GM19025 (cell line): ENCODE measurements around the gene ESPN.

Source experiments
- ATAC-seq: cut with Tn5 transposase; IDR thresholded peaks from one replicate; pipeline ENCODE4 v1.9.1; 2021; ENCODE audit warnings: mild to moderate bottlenecking, low read depth, moderate library complexity; ENCODE audit not compliant: unreplicated experiment

Gene ESPN

DNA sequence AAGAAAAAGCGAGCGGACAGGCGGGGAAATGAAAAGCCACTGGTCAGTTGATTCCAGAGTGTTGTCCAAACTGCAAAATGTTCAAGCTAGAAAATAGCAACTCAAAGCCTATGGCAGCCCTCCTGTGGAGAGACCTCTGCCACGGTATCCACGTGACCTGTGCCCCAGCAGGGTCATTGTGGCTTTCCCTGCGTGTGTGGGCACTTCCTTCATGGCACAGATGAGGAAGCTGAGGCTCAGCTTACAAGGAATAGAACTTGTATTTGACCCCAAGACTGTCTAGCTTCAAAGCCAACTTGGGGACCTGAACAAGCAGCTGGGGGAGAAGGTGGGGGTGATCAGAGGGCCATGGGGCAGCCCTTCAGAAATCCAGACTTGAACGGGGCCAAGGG is 82.5 kb downstream of the ESPN start:
- ATAC-seq = no peak

DNA sequence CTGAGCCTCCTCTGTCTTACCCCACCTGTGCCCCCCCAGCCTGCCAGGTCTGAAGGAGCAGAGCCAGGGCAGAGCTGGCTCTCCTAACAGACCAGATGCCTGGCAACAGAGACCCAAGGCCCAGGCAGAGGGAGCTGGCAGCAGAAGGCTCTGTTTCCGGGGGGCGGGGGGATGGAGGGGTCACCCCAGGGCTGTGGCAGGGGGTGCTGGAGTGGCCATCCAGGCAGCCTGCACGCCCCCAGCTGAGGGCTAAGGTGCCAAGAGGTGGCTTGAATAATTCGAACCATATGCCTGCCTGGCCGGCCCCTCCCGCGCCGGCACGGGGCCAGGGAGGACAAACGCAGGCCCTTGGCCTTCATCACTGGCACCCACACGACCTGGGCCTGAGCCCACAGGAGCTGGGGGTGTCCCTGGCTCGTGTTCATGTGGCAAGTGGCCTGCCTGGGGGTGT is 82.9 kb downstream of the ESPN start:
- ATAC-seq = no peak

DNA sequence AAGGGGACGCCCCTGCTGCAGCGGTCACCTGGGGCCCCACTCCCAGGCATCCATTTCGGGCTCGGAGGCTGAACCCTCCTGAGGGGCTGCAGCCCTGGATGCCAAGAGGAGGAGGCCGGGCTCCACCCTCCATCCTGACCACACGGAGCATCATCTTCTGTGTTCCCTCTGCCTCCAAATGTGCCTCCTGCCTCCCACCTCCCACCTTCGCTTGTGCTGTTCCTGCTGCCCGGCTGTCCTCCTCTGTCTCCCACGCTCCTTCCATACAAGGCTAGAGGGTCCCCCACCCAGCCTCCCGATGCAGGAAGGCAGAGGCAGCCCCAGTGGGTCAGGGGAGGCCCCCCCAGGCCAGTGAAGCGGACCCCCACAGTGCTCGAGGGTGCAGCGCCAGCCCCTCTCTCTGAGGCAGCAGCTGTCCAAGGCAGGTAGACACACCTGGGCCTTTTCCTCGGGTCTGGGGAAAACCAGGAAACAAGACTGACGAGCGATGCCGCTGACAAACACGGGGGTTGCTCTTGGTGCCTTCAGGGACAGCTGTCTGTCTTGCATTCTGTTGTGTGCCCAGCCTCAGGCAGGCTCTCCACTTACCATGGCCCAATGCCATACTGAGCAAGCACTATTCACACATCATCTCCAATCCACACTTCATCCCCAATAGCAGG is 83.7 kb downstream of the ESPN start:
- no peak for ATAC-seq

DNA sequence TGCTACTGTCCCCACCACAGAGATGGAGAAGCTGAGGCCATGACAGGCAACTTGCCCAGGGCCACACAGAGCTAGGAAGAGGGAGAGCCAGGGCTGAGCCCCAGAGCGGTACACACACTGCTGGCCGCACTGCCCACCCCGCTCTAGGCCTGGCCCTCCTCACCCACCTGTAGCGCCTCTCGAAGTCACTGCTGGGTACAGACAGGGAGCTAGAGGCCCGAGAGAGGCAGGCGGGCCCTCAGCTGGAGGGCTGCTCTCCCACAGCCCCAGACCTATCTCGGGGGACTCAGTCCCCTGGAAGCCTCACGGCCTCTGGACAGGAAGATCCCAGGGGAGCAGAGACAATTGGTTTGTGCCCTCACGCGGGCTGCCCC is 84.2 kb downstream of the ESPN start:
- ATAC-seq = no peak

DNA sequence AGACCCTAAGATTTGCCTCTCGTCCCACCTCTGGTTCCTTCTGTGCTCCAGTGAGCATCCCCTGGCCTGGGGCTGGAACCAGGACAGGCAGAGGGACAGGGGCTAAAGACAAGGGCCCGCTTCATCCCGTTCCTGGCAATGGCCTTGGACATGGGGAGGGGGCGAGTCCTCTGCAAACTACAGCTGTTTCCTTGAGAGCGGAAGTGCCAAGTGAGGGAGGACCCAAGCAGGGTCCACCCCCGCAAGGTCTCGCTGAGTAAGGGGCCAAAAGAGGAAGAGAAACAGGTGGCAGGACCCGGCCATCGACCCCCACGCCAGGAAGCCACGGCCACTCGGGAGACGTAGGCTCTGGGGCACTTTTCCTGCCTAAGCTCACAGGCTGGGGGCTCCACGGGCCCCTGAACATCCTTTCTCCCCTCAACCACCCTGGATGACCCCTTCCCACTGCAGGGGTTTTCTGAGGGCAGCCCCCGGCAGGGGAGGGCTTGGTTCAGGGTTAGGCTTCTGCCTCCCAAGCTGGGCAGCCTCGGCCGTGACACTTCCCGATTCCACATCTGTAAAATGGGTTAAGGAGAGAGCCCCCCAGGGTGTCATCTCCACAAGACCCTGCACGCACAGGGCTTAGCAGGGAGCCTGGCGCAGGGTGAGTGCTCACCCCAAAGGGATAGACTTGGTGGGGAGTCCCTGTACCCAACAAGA is 84.8 kb downstream of the ESPN start:
- no peak for ATAC-seq

DNA sequence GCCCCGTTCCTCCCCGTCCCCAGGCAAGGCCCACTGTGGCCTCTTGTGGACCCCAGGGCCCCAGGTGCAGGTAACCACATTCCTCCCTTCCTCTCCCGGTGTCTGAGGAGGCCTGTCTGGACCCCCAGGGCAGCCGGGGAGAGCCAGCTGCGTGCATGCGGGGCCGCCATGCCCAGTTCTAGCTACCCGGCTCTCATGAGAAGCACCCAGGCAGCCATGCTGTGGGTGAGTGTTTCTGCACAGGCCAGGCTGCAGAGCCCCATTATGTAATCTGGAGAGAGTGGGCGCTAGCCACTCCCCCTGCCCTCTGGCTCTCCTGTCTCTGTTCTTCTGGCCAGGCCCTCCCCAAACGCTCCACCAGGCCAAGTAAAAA is 85.3 kb downstream of the ESPN start:
- ATAC-seq = no peak

DNA sequence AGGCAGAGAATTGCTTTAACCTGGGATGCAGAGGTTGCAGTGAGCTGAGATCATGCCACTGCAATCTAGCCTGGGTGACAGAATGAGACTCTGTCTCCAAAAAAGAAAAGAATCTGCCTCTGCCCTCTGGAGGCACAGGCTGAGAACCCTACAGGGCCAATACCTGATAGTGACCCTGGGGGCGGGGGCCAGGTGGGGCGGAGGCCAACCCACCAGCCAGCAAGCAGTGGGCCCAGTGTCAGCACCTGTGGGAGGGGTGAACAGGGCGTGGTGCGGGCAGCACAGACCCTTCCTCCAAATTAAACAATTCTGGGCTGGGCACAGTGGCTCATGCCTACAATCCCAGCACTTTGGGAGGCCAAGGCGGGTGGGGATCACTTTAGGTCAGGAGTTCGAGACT is 85.9 kb downstream of the ESPN start:
- no peak for ATAC-seq
